ENCODE measurements around the gene IL17REL. TPM values are rescaled to one million over a fixed set of nuclear protein-coding genes. Genes with fewer than 3 reads are reported as not detected.
A peak's percentile ranks its signal among the peaks of the same experiment; 100 is the strongest.

The IL17REL gene
- total RNA-seq, 1 experiment from 2014 or later, result not detected

DNA sequence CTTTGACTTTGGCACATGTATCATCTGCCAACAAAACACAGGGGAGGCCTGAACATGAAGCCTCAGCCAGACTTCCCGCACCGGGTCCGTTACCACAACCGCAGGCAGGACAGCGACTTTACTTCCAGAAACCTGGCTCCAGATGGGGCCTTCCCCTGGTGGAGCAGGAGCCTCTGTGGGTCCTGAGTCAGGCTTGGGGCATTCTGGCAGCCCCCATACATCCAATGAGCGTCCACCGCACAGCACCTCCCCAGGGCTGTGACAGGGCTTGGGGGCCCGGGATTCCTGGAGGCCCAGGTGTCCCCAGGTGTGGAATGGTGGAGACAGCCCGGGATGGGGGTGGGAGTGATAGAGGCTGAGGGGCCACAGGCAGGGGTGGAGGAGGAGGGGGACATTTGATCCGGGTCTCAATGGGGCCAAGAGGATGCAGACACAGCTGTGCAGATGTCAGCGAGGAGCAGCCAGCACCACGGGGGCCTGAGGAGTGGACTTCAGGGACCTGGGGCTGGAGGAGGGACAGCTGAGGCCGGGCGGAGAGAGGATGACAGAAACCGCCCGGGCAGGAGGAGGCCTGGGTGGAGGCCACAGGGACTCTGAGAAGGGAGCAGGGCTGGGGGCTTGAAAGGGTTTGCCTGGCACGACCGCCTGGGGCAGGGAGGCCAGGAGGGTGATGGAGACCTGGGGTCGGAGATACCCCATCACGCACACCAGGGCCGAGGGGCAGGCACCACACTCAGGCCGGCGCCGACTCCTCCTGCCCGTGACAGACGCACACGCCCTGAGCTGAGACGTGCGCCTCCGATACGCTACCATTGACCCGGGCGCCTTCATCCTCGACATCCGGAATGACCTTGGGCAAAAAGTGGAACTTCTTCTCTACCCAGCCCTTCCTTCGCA, 37.0 kb upstream of the IL17REL start:
- no peaks in the 10 kb centered on the region; the same call in 1 of the 2 replicates for H3K27me3 ChIP-seq (ENCODE audit: control insufficient read depth, insufficient read depth, low read length)
- no peak overlapping the region for H3K4me3 ChIP-seq (ENCODE audit: insufficient read depth, low read depth, low read length)
- DNase-seq, result peak; percentile 57
- no peaks in the 10 kb centered on the region for H3K36me3 ChIP-seq (replicated peaks; ENCODE audit: control insufficient read depth, insufficient read depth, low read length)

DNA sequence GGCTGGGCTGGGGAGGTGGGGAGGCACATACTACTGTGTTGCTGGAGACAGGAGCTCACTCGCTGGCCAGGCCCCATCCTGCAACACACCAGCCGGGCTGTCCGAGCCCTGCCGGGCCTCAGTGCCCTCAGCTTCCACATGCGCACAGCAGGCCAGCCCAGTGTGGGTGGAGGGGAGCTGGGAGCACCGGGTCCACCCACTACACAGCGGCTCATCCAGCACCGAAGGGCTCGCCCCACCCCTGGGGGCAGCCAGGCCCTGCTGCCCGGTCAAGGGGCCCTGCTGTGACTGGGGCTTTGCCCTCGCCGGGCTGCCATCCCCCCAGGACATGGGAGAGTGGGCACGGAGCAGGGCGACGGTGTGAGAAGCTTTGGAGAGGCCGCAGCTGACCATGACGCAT, 36.3 kb upstream of the IL17REL start:
- peak; percentile 52 for DNase-seq
- H3K4me3 ChIP-seq (ENCODE audit: insufficient read depth, low read depth, low read length), result no peak overlapping the region
- H3K36me3 ChIP-seq (replicated peaks; ENCODE audit: control insufficient read depth, insufficient read depth, low read length), result no peaks in the 10 kb centered on the region
- no peaks in the 10 kb centered on the region for H3K27me3 ChIP-seq (ENCODE audit: control insufficient read depth, insufficient read depth, low read length)

DNA sequence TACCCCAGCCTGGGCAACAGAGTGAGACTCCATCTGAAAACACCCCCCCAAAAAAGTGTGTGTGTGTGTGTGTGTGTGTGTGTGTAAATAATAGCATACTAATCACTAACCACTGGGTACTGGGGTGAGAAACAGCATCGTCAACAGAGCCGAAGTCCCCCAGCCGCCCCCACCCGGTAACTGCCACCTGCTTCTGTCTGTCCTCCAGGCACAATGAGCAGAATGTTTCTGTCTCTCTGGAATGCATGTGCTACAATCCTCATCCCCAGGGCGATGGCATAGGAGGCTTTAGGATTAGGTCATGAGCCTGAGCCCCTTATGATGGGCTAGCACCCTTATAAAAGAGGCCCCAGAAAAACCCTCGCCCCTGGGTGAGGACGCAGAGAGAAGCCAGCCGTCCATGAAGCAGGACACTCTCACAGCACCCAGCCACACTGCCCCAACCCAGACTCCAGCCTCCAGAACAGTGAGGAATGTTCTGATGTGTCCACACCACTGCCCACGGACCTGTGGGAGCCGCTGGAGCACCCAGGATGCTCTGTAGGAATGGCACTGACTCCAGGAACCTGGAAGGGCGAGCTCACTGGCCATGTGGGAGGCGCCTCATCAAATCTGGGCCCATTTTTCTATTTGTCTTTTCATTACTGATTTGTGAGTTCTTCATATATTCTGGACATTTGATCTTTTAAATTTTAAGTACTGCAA, 35.6 kb upstream of the IL17REL start:
- H3K27me3 ChIP-seq (ENCODE audit: control insufficient read depth, insufficient read depth, low read length), result no peaks in the 10 kb centered on the region
- peak; percentile 39 for DNase-seq
- H3K4me3 ChIP-seq (ENCODE audit: insufficient read depth, low read depth, low read length), result no peak overlapping the region
- H3K36me3 ChIP-seq (replicated peaks; ENCODE audit: control insufficient read depth, insufficient read depth, low read length), result no peaks in the 10 kb centered on the region

DNA sequence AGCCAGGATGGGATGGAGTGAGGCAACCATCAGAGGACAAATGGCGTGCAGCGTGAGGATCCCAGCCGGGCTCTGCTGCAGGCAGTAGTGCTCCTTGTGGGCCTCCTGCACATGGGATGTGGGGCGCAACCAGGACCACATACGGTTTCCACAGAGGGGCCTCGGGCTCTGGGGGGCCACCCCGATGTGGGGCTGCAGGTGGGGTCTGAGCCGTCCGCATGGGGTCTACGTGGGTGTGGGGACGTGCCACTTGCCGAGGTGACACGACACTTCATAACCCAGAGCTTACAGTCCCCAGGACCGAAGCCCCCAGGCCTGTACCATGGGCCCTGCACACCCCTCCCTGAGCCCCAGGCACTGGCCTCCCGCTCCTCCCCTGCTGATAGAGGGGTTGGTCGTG, 34.8 kb upstream of the IL17REL start:
- Histone ChIP-seq H3K4me3 (ENCODE audit: insufficient read depth, low read depth, low read length) (no peak overlapping the region), H3K27me3 (ENCODE audit: control insufficient read depth, insufficient read depth, low read length) (no peaks in the 10 kb centered on the region), H3K36me3 (replicated peaks; ENCODE audit: control insufficient read depth, insufficient read depth, low read length) (no peaks in the 10 kb centered on the region)
- DNase-seq, result peak; percentile 53

DNA sequence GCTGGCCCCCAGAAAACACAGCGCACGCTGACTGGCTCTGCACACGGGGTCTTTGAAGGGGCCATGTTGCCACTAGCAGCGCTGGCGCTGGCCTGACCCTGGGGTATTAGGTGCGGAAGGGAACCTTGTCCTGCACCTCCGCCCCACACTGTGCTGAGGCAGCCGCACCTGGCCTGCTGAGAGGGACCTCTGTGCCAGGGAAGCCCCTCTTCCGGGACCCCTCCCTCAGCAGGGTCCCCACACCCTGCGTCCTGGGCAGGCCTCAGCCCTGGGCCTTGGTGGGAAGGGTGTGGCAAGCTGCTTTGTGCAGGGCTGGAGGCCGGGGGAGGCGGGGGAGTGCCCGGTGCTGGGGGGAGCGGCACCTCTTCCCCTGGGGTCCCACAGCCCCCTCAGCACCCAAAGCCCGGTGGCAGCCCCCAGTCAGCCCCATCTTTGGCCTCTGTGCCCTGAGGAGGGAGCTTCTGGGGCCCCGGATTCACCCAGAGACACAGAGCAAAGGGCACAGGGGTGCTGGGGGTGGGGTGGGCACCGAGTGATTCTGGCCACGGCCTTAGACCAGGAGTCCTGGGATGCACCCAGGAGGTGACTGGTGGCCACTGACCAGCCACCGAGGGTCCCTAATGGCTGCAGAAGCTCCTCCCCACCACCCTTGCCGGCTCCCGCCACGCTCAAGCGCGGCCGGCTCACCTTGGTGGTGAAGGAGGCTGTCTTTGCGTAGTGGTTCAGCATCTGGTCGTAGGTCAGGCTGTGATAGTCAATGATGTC, 34.1 kb upstream of the IL17REL start:
- DNase-seq, result no peak
- H3K4me3 ChIP-seq (ENCODE audit: insufficient read depth, low read depth, low read length), result no peak overlapping the region
- H3K36me3 ChIP-seq (replicated peaks; ENCODE audit: control insufficient read depth, insufficient read depth, low read length), result no peaks in the 10 kb centered on the region
- no peaks in the 10 kb centered on the region for H3K27me3 ChIP-seq (ENCODE audit: control insufficient read depth, insufficient read depth, low read length)

DNA sequence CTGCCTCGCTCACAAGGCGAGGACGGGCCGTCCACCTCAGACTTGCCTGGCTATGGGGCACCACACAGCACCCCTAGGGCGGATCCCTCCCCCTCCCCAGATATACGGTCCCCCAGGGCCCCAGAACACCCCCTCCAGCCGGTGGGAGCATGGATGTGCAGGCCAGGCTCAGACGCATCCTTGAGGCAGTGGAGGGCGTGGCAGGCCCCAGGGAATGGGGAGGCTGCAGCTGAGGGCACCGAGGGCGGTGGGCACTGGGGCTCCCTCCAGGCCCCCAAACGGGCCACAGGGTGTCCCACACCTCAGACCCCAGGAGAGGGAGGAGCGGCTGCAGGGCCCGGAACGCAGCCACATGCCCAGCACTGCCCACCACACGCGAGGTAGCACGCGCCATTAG, 33.5 kb upstream of the IL17REL start:
- no peaks in the 10 kb centered on the region for H3K27me3 ChIP-seq (ENCODE audit: control insufficient read depth, insufficient read depth, low read length)
- DNase-seq, result peak; percentile 80
- no peak overlapping the region for H3K4me3 ChIP-seq (ENCODE audit: insufficient read depth, low read depth, low read length)
- H3K36me3 ChIP-seq (replicated peaks; ENCODE audit: control insufficient read depth, insufficient read depth, low read length), result no peaks in the 10 kb centered on the region

DNA sequence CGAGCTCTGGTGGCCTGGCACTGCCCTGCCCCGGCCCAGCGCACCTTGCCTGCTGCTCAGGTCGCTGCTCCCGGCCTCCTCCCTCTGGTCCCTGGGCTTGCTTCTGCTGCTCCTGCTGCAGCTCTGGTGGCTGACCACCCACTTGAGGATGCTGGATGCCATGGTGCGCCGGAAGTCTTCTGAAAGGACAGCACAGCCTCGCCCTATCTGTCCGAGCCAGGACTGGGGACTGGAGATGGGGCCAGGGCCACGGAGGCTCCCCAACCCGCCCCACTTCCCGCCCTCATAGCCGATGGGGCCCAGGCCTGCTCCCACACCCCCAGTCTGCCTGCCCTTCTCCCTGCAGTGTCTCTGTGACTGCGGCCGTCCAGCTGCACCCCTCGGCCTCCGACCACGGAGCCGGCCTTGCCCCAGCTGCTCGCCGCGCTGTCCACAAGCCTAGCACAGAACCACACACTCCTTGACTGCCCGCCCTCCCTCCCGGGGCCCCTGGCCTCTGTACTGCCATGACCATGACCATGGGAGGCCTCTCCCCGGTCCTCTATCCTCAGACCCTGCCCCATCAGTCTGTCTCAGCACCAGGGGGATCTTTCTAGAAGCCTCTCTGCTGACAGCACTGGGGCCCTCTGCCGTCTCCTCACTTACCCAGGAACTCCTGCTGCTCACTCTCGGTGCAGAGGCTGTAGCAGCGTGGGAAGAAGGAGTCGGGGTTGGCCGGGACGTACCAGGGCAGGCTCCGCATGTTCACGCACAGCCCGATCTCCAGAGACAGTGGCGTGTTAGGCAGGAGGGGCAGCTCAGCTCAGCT, 32.9 kb upstream of the IL17REL start:
- no peaks in the 10 kb centered on the region for H3K27me3 ChIP-seq (ENCODE audit: control insufficient read depth, insufficient read depth, low read length)
- DNase-seq, result peak; percentile 70
- no peak overlapping the region for H3K4me3 ChIP-seq (ENCODE audit: insufficient read depth, low read depth, low read length)
- H3K36me3 ChIP-seq (replicated peaks; ENCODE audit: control insufficient read depth, insufficient read depth, low read length), result no peaks in the 10 kb centered on the region

DNA sequence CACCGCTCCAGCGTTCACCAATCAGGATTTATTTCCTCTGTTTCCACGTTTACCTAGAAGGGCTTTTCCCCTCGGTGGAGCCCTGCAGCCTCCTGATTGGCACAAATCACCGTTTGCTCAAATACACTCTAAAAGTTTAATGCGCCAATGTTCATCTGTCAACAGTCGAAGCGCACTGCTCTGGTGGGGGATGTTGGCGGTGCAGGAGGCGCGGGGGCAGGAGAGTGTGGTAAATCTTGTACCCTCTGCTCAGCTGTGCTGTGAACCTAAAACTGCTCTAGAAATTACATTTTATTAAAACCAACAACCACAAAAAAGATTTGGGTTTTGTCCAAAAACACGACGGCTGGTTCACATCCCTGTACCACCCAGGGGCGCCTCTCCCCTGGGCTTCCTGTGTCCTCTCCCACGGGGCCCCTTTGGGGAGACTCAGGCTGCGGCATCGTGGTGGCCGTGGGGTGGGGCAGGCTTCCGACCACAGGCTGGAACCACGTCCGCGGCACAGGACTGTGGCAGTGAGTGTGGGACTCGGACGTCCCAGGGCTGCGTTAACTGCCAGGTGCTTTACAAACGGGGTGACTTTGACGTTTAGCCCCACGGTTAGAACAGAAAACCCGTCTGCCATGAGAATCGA, 32.0 kb upstream of the IL17REL start:
- Histone ChIP-seq H3K27me3 (ENCODE audit: control insufficient read depth, insufficient read depth, low read length) (no peaks in the 10 kb centered on the region), H3K4me3 (ENCODE audit: insufficient read depth, low read depth, low read length) (no peak overlapping the region), H3K36me3 (replicated peaks; ENCODE audit: control insufficient read depth, insufficient read depth, low read length) (no peaks in the 10 kb centered on the region)
- DNase-seq, result peak; percentile 46

DNA sequence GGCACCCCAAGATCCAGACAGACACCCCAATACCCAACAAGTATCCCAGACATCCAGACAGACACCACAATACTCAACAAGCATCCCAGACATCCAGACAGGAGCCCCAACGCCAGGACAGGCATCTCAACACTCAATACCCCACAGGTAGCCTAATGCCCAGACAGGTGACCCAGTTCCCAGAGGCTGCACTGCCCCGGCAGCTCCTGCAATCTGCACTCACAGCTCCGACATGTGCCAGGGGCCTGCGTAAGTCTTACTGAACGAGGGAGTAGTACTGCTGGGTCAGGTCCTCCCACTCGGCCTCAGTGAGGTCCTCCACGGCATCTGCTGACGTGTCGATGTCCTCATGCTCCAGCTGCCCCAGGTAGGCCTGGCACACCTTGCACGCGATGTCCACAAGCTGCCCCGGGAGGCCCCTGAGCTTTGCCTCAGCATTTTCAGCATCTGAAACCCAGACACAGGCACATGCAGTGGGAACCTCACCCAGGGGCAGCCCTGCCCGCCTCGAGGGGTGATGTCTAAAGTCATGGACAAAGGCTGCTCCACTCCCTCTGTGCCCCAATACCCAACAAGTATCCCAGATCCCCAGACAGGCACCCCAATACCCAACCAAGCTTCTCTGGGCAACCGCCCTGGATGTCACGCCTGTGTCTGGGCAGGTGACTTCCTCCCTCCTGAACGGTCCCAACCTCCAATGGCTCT, 28.9 kb upstream of the IL17REL start:
- Histone ChIP-seq H3K36me3 (replicated peaks; ENCODE audit: control insufficient read depth, insufficient read depth, low read length) (no peaks in the 10 kb centered on the region), H3K4me3 (ENCODE audit: insufficient read depth, low read depth, low read length) (no peak overlapping the region), H3K27me3 (ENCODE audit: control insufficient read depth, insufficient read depth, low read length) (no peaks in the 10 kb centered on the region)
- DNase-seq, result peak; percentile 29

DNA sequence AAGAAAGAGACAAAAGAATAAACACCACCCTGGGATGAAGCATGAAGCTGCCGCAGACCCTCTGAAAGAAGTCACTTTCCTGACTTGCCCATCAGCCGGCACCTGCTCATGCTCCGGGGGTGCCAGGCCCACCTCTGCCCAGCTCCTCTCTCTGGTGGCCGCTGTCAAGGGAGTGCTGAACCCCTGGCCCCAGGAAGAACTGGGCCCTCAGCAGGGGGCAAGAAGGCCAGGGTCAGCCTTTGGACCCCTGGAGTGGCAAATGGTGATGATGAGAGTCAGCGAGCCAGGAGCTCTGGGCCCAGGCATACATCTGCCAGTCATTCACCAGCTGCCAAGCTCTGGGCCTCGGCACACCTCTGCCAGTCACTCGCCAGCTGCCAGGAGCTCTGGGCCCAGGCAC, 28.2 kb upstream of the IL17REL start:
- no peaks in the 10 kb centered on the region for H3K27me3 ChIP-seq (ENCODE audit: control insufficient read depth, insufficient read depth, low read length)
- no peaks in the 10 kb centered on the region for H3K36me3 ChIP-seq (replicated peaks; ENCODE audit: control insufficient read depth, insufficient read depth, low read length)
- peak; percentile 29 for DNase-seq
- no peak overlapping the region for H3K4me3 ChIP-seq (ENCODE audit: insufficient read depth, low read depth, low read length)

DNA sequence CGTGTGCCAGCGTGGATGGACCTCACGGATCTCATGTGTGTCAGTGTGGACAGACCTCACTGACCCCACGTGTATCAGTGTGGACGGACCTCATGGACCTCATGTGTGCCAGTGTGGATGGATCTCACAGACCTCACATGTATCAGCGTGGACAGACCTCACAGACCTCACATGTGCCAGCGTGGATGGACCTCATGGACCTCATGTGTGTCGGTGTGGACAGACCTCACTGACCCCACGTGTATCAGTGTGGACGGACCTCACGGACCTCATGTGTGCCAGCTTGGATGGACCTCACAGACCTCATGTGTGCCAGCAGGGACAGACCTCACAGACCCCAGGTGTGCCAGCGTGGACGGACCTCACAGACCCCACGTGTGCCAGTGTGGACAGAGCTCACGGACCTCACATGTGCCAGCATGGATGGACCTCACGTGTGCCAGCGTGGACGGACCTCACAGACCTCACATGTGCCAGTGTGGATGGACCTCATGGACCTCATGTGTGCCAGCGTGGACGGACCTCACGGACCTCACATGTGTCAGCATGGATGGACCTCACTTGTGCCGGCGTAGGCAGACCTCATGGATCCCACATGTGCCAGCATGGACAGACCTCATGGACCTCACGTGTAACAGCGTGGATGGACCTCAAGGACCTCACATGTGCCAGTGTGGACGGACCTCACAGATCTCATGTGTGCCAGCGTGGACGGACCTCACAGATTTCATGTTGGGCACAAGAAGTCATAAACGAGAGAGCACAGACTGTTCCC, 27.3 kb upstream of the IL17REL start:
- Histone ChIP-seq H3K36me3 (replicated peaks; ENCODE audit: control insufficient read depth, insufficient read depth, low read length) (no peaks in the 10 kb centered on the region), H3K4me3 (ENCODE audit: insufficient read depth, low read depth, low read length) (no peak overlapping the region), H3K27me3 (ENCODE audit: control insufficient read depth, insufficient read depth, low read length) (no peaks in the 10 kb centered on the region)
- DNase-seq, result peak; percentile 11

DNA sequence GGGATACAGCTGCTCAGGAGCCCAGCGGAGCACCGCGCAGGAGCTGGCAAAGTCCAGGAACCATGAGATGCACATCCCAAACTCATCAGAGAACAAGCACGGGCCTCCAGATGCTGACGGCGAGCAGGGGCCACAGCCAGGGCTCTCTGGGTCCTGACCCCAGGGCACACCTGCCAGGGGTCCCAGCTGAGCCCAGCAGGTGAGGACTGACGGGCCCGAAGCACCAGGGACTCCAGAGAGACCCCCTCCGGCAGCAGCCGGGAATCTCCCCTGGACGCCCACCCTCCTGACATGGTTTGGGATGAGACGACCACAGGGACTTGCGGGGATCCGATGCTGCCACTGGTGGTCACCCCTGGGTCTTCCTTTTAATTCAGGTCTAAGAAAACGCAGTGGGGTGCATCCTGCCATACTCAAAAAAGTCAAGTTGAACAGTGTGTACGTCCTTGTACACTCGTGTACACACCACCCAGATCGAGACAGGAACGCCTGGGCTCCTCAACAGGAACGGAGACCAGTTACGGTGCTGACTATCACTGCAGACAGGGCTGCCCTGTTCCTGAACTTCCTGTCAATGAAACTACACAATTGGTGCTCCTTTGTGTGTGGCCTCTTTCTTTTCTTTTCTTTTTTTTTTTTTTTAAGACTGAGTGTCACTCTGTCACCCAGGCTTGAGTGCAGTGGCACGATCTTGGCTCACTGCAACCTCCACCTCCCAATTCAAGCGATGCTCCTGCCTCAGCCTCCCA, 23.6 kb upstream of the IL17REL start:
- no peaks in the 10 kb centered on the region for H3K36me3 ChIP-seq (replicated peaks; ENCODE audit: control insufficient read depth, insufficient read depth, low read length)
- peak; percentile 45 for DNase-seq
- no peak overlapping the region for H3K4me3 ChIP-seq (ENCODE audit: insufficient read depth, low read depth, low read length)
- no peaks in the 10 kb centered on the region for H3K27me3 ChIP-seq (ENCODE audit: control insufficient read depth, insufficient read depth, low read length)
